OCI-LY1 (cell line): ENCODE measurements around the gene NELFA.

Experiments used
- CTCF ChIP-seq: fragments of 200-600 bp; sonication (generic), shearing (Covaris generic); IDR thresholded peaks from 2 replicates; pipeline ENCODE4 v1.5.1; 2017; ENCODE audit warnings: mild to moderate bottlenecking, antibody characterized with exemption, low read length, moderate library complexity, mixed read lengths
- EZH2 ChIP-seq: fragments of 200-600 bp; sonication (generic), shearing (Covaris generic); IDR thresholded peaks from 2 replicates; pipeline ENCODE4 v1.8.0; 2017; ENCODE audit warnings: borderline replicate concordance, mixed run types, mild to moderate bottlenecking, antibody characterized with exemption, low read length, moderate library complexity, mixed read lengths

- TF ChIP-seq CTCF (no peak), EZH2 (no peak)
Measured at GRCh38 chr4:1973661-1974060, 35.1 kb downstream of the NELFA start.
